Bone marrow (tissue), 2 donors: ENCODE measurements around the gene FCN2.

Source experiments
- DNase-seq, 2 donors: peaks; one replicate each; lab custom pipeline; 2025; lab: John Stamatoyannopoulos, UW

Gene FCN2

GRCh38 chr9:134932606-134933005, 52.0 kb downstream of the FCN2 start:
- DNase-seq, result no peak

- no peak for DNase-seq
Measured at GRCh38 chr9:134933076-134933659, 52.6 kb downstream of the FCN2 start.

GRCh38 chr9:134935056-134935640, 54.5 kb downstream of the FCN2 start:
- DNase-seq, result no peak

GRCh38 chr9:134935701-134936345, 55.2 kb downstream of the FCN2 start:
- DNase-seq, result no peak

GRCh38 chr9:134936346-134937163, 55.9 kb downstream of the FCN2 start:
- peak in 1 of 2 donors; percentile 47 for DNase-seq
